IMR-90 (cell line): ENCODE results near the gene CATSPER3. TPM values are rescaled to one million over a fixed set of nuclear protein-coding genes. Genes with fewer than 3 reads are reported as not detected.

Source experiments
- microRNA-seq, 2 experiments: library from miRNA; stranded (forward) in 1 of 2; unstranded in 1 of 2; fragments of 10-50 nt in 1 of 2; fragments of <30 nt in 1 of 2; gene quantifications in 1 of 2; microRNA quantifications in 1 of 2; one replicate each; pipeline versions ENCODE3 to v1.1.0; 2013 to 2020; ENCODE audit not compliant: insufficient read depth in 1 of 2, insufficient read length in 1 of 2, unreplicated experiment in 1 of 2
- polyA plus RNA-seq, 3 experiments: library from polyadenylated mRNA; depleted of rRNA; stranded (reverse); fragments of >200 nt; gene quantifications; 2 replicates each; pipeline ENCODE4 v1.2.3, GENCODE V29; 2012; ENCODE audit warnings: low replicate concordance in 1 of 3
- small RNA-seq, 5 experiments: library from RNA; depleted of rRNA; stranded (forward); fragments of <200 nt; gene quantifications; one replicate each; pipeline ENCODE3, GENCODE V24; 2012
- total RNA-seq: library from RNA; depleted of rRNA; stranded (reverse); fragments of >200 nt; gene quantifications from 2 replicates; pipeline ENCODE4 v1.2.3, GENCODE V29; 2012; rRNA removed

CATSPER3 gene
- total and polyA plus RNA-seq, 2 of the 4 experiments (the other 2 are of a cell fraction): under 0.01 to 0.12 TPM

Small RNAs within 50 kb of the gene (microRNA-seq; reads per million reads assigned to microRNA genes)
- 0 reads per million in 2 experiments for gene MIR4461 (ENCODE audit: insufficient read depth in 1 of 2, insufficient read length in 1 of 2, unreplicated experiment in 1 of 2)
- gene MTND3P25 (ENCODE audit: insufficient read depth, insufficient read length): not detected
- not detected for gene MTND4LP30 (ENCODE audit: insufficient read depth, insufficient read length)

Small RNAs within 50 kb of the gene (small RNA-seq; reads per million reads assigned to genes)
- gene MIR4461 (0 reads per million in 5 experiments), gene MTND3P25 (0 reads per million in 5 experiments), gene MTND4LP30 (0 reads per million in 5 experiments)

Other genes starting within 250 kb of the CATSPER3 start
- 13.1 and 24.7 TPM in 2 replicates for gene CAMLG, start 229.4 kb upstream of the CATSPER3 start, total RNA-seq
- 10.6 and 11.9 TPM in 2 replicates for gene CAMLG, start 229.4 kb upstream of the CATSPER3 start, polyA plus RNA-seq (2012; rRNA removed)
- gene DDX46, start 209.1 kb upstream of the CATSPER3 start, total RNA-seq: 26.0 and 31.9 TPM in 2 replicates
- gene DDX46, start 209.1 kb upstream of the CATSPER3 start, polyA plus RNA-seq (2012; rRNA removed): 19.3 and 22.5 TPM in 2 replicates
- 29.8 and 53.9 TPM in 2 replicates for gene C5orf24, start 121.9 kb upstream of the CATSPER3 start, total RNA-seq
- gene C5orf24, start 121.9 kb upstream of the CATSPER3 start, polyA plus RNA-seq (2012; rRNA removed): 31.1 and 44.9 TPM in 2 replicates
- gene TXNDC15, start 93.5 kb upstream of the CATSPER3 start, total RNA-seq: 101 and 125 TPM in 2 replicates
- 87.0 and 117 TPM in 2 replicates for gene TXNDC15, start 93.5 kb upstream of the CATSPER3 start, polyA plus RNA-seq (2012; rRNA removed)
- 2.2 and 2.8 TPM in 2 replicates for gene PCBD2, start 62.8 kb upstream of the CATSPER3 start, total RNA-seq
- 2.5 and 2.7 TPM in 2 replicates for gene PCBD2, start 62.8 kb upstream of the CATSPER3 start, polyA plus RNA-seq (2012; rRNA removed)
- 10.3 and 10.4 TPM in 2 replicates for gene PITX1, start 66.3 kb downstream of the CATSPER3 start, total RNA-seq
- 29.8 and 41.9 TPM in 2 replicates for gene PITX1, start 66.3 kb downstream of the CATSPER3 start, polyA plus RNA-seq (2012; rRNA removed)